Suprapubic skin (tissue), 4 donors: ENCODE data around the gene SLC6A19. TPM values are rescaled to one million over a fixed set of nuclear protein-coding genes. Genes with fewer than 3 reads are reported as not detected.
"Not testable (repeated sequence)": the region's sequence is repeated elsewhere in the genome, so short reads cannot be mapped to it uniquely, and the experiment has no call there.

Experiments
- DNase-seq, 2 donors: peaks; one replicate each; pipeline ENCODE4 v3.0.0-alpha.2; 2019; ENCODE audit warnings: low spot score in 2 of 2
- H3K27ac ChIP-seq: fragments of 200-600 bp; sonication (generic); one replicate; pipeline ENCODE4 v1.5.1; 2019
- H3K27me3 ChIP-seq: fragments of 200-600 bp; sonication (generic); one replicate; pipeline ENCODE4 v1.5.1; 2019
- H3K36me3 ChIP-seq: fragments of 200-600 bp; sonication (generic); one replicate; pipeline ENCODE4 v1.5.1; 2019
- H3K4me1 ChIP-seq: fragments of 200-600 bp; sonication (generic); one replicate; pipeline ENCODE4 v1.5.1; 2019
- H3K4me3 ChIP-seq: fragments of 200-600 bp; sonication (generic); one replicate; pipeline ENCODE4 v1.5.1; 2019; ENCODE audit warnings: mild to moderate bottlenecking
- H3K9me3 ChIP-seq: fragments of 200-600 bp; sonication (generic); one replicate; pipeline ENCODE4 v1.5.1; 2019
- EP300 ChIP-seq: sonication (generic); formaldehyde crosslinking; IDR thresholded peaks from one replicate; pipeline ENCODE4 v1.6.1; 2017; ENCODE audit warnings: antibody characterized with exemption
- POLR2A ChIP-seq, 2 donors: fragments of 450-650 bp; IDR thresholded peaks; one replicate each; pipeline ENCODE4 v1.6.1; 2017; ENCODE audit warnings: antibody characterized with exemption in 2 of 2, mild to moderate bottlenecking in 2 of 2, moderate library complexity in 2 of 2
- POLR2AphosphoS5 ChIP-seq, 3 donors: sonication (generic); formaldehyde crosslinking; IDR thresholded peaks; one replicate each; pipeline ENCODE4 v1.6.1; 2017; ENCODE audit warnings: antibody characterized with exemption in 3 of 3
- WGBS: methylation state at CpG from one replicate; pipeline ENCODE4 v1.1.5; 2018; 5-methylcytosine and 5-hydroxymethylcytosine counted together
- total RNA-seq, 4 donors: library from RNA; depleted of rRNA; stranded (reverse); fragments of >200 nt; gene quantifications; one replicate each; pipeline ENCODE4 v1.1.0, GENCODE V29; 2016
- TF ChIP-seq, protein P1 (sequence below), 2 donors: fragments of 200-600 bp in 1 of 2; fragments of 450-650 bp in 1 of 2; sonication (generic) in 1 of 2; IDR thresholded peaks; one replicate each; pipeline ENCODE4 v1.5.1; 2016 to 2019; ENCODE audit warnings: antibody characterized with exemption in 2 of 2, mild to moderate bottlenecking in 1 of 2, moderate library complexity in 1 of 2

Gene SLC6A19
- total RNA-seq, 4 donors from 2014 or later, result 0.23 TPM; not detected in 3

- WGBS, result 86% methylated on average over 25 of the region's 40 CpGs
- no peaks in the 10 kb centered on the region for H3K4me1 ChIP-seq
- TF ChIP-seq EP300 (no peak), POLR2A (IDR thresholded peaks at IDR 0.05) (no peak), POLR2AphosphoS5 (IDR thresholded peaks at IDR 0.05) (no peak)
- TF ChIP-seq, protein P1, sequence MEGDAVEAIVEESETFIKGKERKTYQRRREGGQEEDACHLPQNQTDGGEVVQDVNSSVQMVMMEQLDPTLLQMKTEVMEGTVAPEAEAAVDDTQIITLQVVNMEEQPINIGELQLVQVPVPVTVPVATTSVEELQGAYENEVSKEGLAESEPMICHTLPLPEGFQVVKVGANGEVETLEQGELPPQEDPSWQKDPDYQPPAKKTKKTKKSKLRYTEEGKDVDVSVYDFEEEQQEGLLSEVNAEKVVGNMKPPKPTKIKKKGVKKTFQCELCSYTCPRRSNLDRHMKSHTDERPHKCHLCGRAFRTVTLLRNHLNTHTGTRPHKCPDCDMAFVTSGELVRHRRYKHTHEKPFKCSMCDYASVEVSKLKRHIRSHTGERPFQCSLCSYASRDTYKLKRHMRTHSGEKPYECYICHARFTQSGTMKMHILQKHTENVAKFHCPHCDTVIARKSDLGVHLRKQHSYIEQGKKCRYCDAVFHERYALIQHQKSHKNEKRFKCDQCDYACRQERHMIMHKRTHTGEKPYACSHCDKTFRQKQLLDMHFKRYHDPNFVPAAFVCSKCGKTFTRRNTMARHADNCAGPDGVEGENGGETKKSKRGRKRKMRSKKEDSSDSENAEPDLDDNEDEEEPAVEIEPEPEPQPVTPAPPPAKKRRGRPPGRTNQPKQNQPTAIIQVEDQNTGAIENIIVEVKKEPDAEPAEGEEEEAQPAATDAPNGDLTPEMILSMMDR (IDR thresholded peaks at IDR 0.05), result no peak
- H3K36me3 ChIP-seq, result no peaks in the 10 kb centered on the region
- H3K27me3 ChIP-seq, result no peaks in the 10 kb centered on the region
- H3K27ac ChIP-seq, result no peak overlapping the region
- no peak overlapping the region for H3K4me3 ChIP-seq
- H3K9me3 ChIP-seq, result peaks cover 10% of the 10 kb centered on the region
- DNase-seq, result no peak
These were observed 64.4 kb downstream of the SLC6A19 start for GRCh38 chr5:1265461-1266455.

GRCh38 chr5:1266791-1267190, 65.4 kb downstream of the SLC6A19 start:
- H3K36me3 ChIP-seq, result no peaks in the 10 kb centered on the region
- no peak overlapping the region for H3K27ac ChIP-seq
- H3K27me3 ChIP-seq, result no peaks in the 10 kb centered on the region
- WGBS, result 86% methylated on average over 8 of the region's 9 CpGs
- H3K4me1 ChIP-seq, result no peaks in the 10 kb centered on the region
- no peak for TF ChIP-seq POLR2AphosphoS5 (IDR thresholded peaks at IDR 0.05)
- no peak for TF ChIP-seq EP300
- no peak for TF ChIP-seq POLR2A (IDR thresholded peaks at IDR 0.05)
- TF ChIP-seq, protein P1 (IDR thresholded peaks at IDR 0.05), result no peak
- no peak overlapping the region for H3K4me3 ChIP-seq
- peaks cover 10% of the 10 kb centered on the region for H3K9me3 ChIP-seq
- no peak for DNase-seq

GRCh38 chr5:1267464-1267863, 66.1 kb downstream of the SLC6A19 start:
- DNase-seq, H3K36me3 ChIP-seq, H3K9me3 ChIP-seq, H3K27me3 ChIP-seq, H3K4me3 ChIP-seq, H3K27ac ChIP-seq, H3K4me1 ChIP-seq: not testable (repeated sequence)
- 95% methylated on average over 5 of the region's 5 CpGs for WGBS

GRCh38 chr5:1268056-1268455, 66.7 kb downstream of the SLC6A19 start:
- Histone ChIP-seq H3K36me3 (no peaks in the 10 kb centered on the region), H3K27ac (no peak overlapping the region), H3K9me3 (no peaks in the 10 kb centered on the region), H3K27me3 (no peaks in the 10 kb centered on the region), H3K4me3 (no peak overlapping the region), H3K4me1 (no peaks in the 10 kb centered on the region)
- 97% methylated on average over 3 of the region's 13 CpGs for WGBS
- TF ChIP-seq, protein P1 (IDR thresholded peaks at IDR 0.05), result no peak
- TF ChIP-seq POLR2A (IDR thresholded peaks at IDR 0.05), result no peak
- no peak for TF ChIP-seq POLR2AphosphoS5 (IDR thresholded peaks at IDR 0.05)
- no peak for TF ChIP-seq EP300
- no peak for DNase-seq

DNA sequence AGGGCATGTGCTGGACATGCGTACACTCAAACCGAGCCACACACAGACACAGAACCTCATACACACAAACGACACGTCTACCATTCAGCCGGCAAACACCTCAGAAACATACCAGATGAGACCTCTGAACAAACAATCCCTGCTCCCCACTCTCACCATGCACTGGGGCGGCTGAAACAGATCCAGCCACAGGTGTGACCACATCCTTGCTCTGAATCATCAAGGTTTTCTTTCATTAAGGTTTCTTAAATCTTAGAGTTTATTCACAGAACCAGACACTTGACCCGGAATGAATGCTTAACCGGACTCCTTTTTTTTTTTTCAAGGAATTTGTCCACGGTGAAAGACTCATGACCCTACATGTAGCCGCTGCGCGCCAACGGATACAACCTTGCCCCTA, 67.3 kb downstream of the SLC6A19 start:
- H3K4me3 ChIP-seq, result no peak overlapping the region
- no peak for TF ChIP-seq POLR2A (IDR thresholded peaks at IDR 0.05)
- no peak for TF ChIP-seq EP300
- TF ChIP-seq, protein P1 (IDR thresholded peaks at IDR 0.05), result no peak
- no peak for TF ChIP-seq POLR2AphosphoS5 (IDR thresholded peaks at IDR 0.05)
- 89% methylated on average over 13 of the region's 13 CpGs for WGBS
- H3K9me3 ChIP-seq, result no peaks in the 10 kb centered on the region
- H3K4me1 ChIP-seq, result no peaks in the 10 kb centered on the region
- no peak overlapping the region for H3K27ac ChIP-seq
- DNase-seq, result no peak
- no peaks in the 10 kb centered on the region for H3K27me3 ChIP-seq
- H3K36me3 ChIP-seq, result no peaks in the 10 kb centered on the region
